ENCODE measurements around the gene LRRC45. TPM values are rescaled to one million over a fixed set of nuclear protein-coding genes. Genes with fewer than 3 reads are reported as not detected.
"Not testable (repeated sequence)": the region's sequence is repeated elsewhere in the genome, so short reads cannot be mapped to it uniquely, and the experiment has no call there.

The LRRC45 gene
- total and polyA plus RNA-seq, 2 of the 4 experiments (the other 2 are of a cell fraction), result 7.2 to 10.2 TPM

GRCh38 chr17:81981511-81981910 lies 41.6 kb upstream of the LRRC45 start:
- CTCF ChIA-PET; BruUV-seq (replicated peaks); H2AK9ac ChIP-seq (replicated peaks; ENCODE audit: low read depth, low read length, poor library complexity); dilution Hi-C loops (cut with HindIII; ENCODE audit: low sequenced_read_pairs, unreplicated experiment); H2BK120ac ChIP-seq (ENCODE audit: low read depth, low read length); H2AFZ ChIP-seq (replicated peaks; ENCODE audit: low read length, poor library complexity); H3K9ac ChIP-seq (ENCODE audit: low read depth, low read length); H3K4ac ChIP-seq (ENCODE audit: low read depth, low read length); H3K27ac ChIP-seq (ENCODE audit: insufficient read depth, low read length); H3K18ac ChIP-seq (ENCODE audit: low read depth, low read length); H2BK15ac ChIP-seq (ENCODE audit: low read depth, low read length); H3K4me3 ChIP-seq (ENCODE audit: insufficient read depth, low read depth, low read length); H2BK20ac ChIP-seq (ENCODE audit: low read depth, low read length); H3K56ac ChIP-seq (ENCODE audit: extremely low read depth, insufficient read depth, low read length); H2AK5ac ChIP-seq (ENCODE audit: low read depth, low read length); H3K9me3 ChIP-seq (ENCODE audit: control insufficient read depth, insufficient read depth, low read length); H3K4me1 ChIP-seq (ENCODE audit: control insufficient read depth, insufficient read depth, low read length); ATAC-seq (ENCODE audit: low read depth); H2BK5ac ChIP-seq (ENCODE audit: low read depth, low read length, poor library complexity, severe bottlenecking); intact Hi-C loops (cut with micrococcal nuclease); H3K14ac ChIP-seq (replicated peaks; ENCODE audit: low read depth, low read length); H3K27me3 ChIP-seq (ENCODE audit: control insufficient read depth, insufficient read depth, low read length); H4K20me1 ChIP-seq (ENCODE audit: insufficient read depth, low read length); H4K91ac ChIP-seq (ENCODE audit: insufficient read depth, low read depth, low read length); H3K4me2 ChIP-seq (ENCODE audit: low read depth, low read length); DNase-seq; H3K23ac ChIP-seq (ENCODE audit: low read depth, low read length); H3K9me1 ChIP-seq (ENCODE audit: insufficient read depth, low read length); in situ Hi-C loops (cut with MboI; ENCODE audit: low sequenced_read_pairs); H4K8ac ChIP-seq (ENCODE audit: low read depth in 2 of 2, low read length in 2 of 2); H4K5ac ChIP-seq (ENCODE audit: low read depth, low read length): not testable (repeated sequence)
- POLR2A ChIA-PET (ENCODE audit: unreplicated experiment), result interaction anchor here (0.7 kb wide), 1 partner anchor 275 kb away, joined by 5 read pairs; no protein-coding TSS in a partner anchor
- Histone ChIP-seq H3K79me1 (ENCODE audit: low read depth in 1 of 2, low read length in 2 of 2) (peaks cover 10 to 25% of the 10 kb centered on the region in 2 experiments; a peak in 3 of 4 replicates), H3K36me3 (ENCODE audit: control insufficient read depth, insufficient read depth, low read length) (peaks cover 29% of the 10 kb centered on the region)
- 99% methylated on average over 11 of the region's 12 CpGs; no CpG with 5 or more reads in 1 of the 2 experiments for WGBS, 2 experiments (ENCODE audit: extremely low coverage in 2 of 2, insufficient read length in 1 of 2)

Data from IMR-90 (cell line).